A673 (cell line): ENCODE results near the gene CDK17.

Experiments used
- EZH2 ChIP-seq: fragments of 200-600 bp; sonication (generic); IDR thresholded peaks from 2 replicates; pipeline ENCODE4 v1.6.1; 2017; ENCODE audit warnings: borderline replicate concordance, low read depth, mild to moderate bottlenecking, mixed read lengths, antibody characterized with exemption, low read length; ENCODE audit not compliant: poor library complexity, severe bottlenecking
- TF ChIP-seq, protein P1 (sequence below): fragments of 300-800, 200-600 bp; sonication (generic); conservative IDR thresholded peaks from 2 replicates; pipeline ENCODE4 v1.5.1; 2017; ENCODE audit warnings: low read depth, mild to moderate bottlenecking, antibody characterized with exemption, low read length, moderate library complexity, mixed read lengths

DNA sequence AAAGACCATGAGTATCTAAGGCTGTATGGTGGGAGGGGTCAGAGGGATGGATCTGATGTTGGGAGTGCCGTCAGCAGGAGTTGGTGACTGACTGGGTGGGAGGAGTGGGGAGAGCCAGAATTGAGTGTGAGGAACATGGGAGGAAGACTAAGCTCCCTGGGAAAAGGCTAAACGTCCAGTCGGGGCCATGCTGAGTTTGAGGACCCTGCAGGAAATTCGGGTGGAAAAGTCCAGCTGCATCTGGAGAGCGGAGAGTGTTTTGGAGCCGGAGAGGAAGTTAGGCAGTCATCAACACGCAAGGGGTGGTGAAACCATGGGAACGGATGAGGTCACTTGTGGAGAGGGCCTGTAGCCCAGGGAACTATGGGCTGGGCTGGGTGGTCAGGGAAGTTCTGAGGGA, 145.2 kb downstream of the CDK17 start:
- TF ChIP-seq EZH2, result no peak
- TF ChIP-seq, protein P1, sequence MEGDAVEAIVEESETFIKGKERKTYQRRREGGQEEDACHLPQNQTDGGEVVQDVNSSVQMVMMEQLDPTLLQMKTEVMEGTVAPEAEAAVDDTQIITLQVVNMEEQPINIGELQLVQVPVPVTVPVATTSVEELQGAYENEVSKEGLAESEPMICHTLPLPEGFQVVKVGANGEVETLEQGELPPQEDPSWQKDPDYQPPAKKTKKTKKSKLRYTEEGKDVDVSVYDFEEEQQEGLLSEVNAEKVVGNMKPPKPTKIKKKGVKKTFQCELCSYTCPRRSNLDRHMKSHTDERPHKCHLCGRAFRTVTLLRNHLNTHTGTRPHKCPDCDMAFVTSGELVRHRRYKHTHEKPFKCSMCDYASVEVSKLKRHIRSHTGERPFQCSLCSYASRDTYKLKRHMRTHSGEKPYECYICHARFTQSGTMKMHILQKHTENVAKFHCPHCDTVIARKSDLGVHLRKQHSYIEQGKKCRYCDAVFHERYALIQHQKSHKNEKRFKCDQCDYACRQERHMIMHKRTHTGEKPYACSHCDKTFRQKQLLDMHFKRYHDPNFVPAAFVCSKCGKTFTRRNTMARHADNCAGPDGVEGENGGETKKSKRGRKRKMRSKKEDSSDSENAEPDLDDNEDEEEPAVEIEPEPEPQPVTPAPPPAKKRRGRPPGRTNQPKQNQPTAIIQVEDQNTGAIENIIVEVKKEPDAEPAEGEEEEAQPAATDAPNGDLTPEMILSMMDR, result no peak
